K562 (cell line): ENCODE data around the gene TRAPPC12.
A peak's percentile ranks its signal among the peaks of the same experiment; 100 is the strongest.

Source experiments
- MEF2A ChIP-seq: IDR thresholded peaks from 2 replicates; pipeline ENCODE4 v1.6.1; 2011; ENCODE audit warnings: low read depth, mild to moderate bottlenecking, low read length, moderate library complexity; ENCODE audit not compliant: control insufficient read depth
- POLR2A ChIP-seq: fragments of 450-650 bp; conservative IDR thresholded peaks from 2 replicates; pipeline ENCODE4 v1.6.1; 2016
- POLR3A ChIP-seq: IDR thresholded peaks from 2 replicates; pipeline ENCODE4 v1.6.1; 2011; ENCODE audit warnings: borderline replicate concordance, mild to moderate bottlenecking, moderate library complexity; ENCODE audit not compliant: insufficient read length, insufficient read depth; ENCODE audit errors: extremely low read depth
- RFX1 ChIP-seq: fragments of 450-650 bp; IDR thresholded peaks from 2 replicates; pipeline ENCODE4 v1.6.1; 2016; ENCODE audit warnings: mild to moderate bottlenecking, moderate library complexity
- SNIP1 ChIP-seq: fragments of 450-650 bp; IDR thresholded peaks from 2 replicates; pipeline ENCODE4 v1.7.1; 2017; ENCODE audit warnings: low read depth, mild to moderate bottlenecking
- ZBTB1 ChIP-seq: sonication (generic); formaldehyde crosslinking; IDR thresholded peaks from 2 replicates; pipeline ENCODE4 v1.8.1; 2023; ENCODE audit warnings: missing genetic modification reagents, low read depth, mild to moderate bottlenecking, borderline replicate concordance
- ZNF12 ChIP-seq: sonication (generic); formaldehyde crosslinking; IDR thresholded peaks from 2 replicates; pipeline ENCODE4 v1.4.0; 2020; ENCODE audit warnings: mild to moderate bottlenecking, missing genetic modification reagents
- ZNF408 ChIP-seq: fragments of 250-450 bp; sonication (Bioruptor Pico); IDR thresholded peaks from 2 replicates; pipeline ENCODE4 v1.4.0; 2020; ENCODE audit warnings: low read depth, mild to moderate bottlenecking, moderate library complexity
- TF ChIP-seq, protein P1 (sequence below), 3 experiments: IDR thresholded peaks in 2 of 3; conservative IDR thresholded peaks in 1 of 3; 2 replicates each; pipeline ENCODE4 v1.5.1; 2011 to 2012; ENCODE audit warnings: low read length in 3 of 3, mild to moderate bottlenecking in 3 of 3, control low read depth in 2 of 3, improper control_type of control experiment in 1 of 3, inconsistent platforms in 1 of 3, low read depth in 1 of 3, mixed read lengths in 1 of 3, moderate library complexity in 1 of 3; ENCODE audit not compliant: insufficient read depth in 2 of 3
- TF ChIP-seq, protein P2 (sequence below): fragments of 450-650 bp; conservative IDR thresholded peaks from 2 replicates; pipeline ENCODE4 v1.6.1; 2016; ENCODE audit warnings: missing genetic modification characterization, low read depth, mild to moderate bottlenecking, control low read depth, missing compliant biosample characterization
- TF ChIP-seq, protein P3 (sequence below), 2 experiments: IDR thresholded peaks; 2 replicates each; pipeline ENCODE4 v1.6.1; 2012; ENCODE audit warnings: improper control_type of control experiment in 2 of 2, low read depth in 2 of 2, low read length in 2 of 2, borderline replicate concordance in 1 of 2

DNA sequence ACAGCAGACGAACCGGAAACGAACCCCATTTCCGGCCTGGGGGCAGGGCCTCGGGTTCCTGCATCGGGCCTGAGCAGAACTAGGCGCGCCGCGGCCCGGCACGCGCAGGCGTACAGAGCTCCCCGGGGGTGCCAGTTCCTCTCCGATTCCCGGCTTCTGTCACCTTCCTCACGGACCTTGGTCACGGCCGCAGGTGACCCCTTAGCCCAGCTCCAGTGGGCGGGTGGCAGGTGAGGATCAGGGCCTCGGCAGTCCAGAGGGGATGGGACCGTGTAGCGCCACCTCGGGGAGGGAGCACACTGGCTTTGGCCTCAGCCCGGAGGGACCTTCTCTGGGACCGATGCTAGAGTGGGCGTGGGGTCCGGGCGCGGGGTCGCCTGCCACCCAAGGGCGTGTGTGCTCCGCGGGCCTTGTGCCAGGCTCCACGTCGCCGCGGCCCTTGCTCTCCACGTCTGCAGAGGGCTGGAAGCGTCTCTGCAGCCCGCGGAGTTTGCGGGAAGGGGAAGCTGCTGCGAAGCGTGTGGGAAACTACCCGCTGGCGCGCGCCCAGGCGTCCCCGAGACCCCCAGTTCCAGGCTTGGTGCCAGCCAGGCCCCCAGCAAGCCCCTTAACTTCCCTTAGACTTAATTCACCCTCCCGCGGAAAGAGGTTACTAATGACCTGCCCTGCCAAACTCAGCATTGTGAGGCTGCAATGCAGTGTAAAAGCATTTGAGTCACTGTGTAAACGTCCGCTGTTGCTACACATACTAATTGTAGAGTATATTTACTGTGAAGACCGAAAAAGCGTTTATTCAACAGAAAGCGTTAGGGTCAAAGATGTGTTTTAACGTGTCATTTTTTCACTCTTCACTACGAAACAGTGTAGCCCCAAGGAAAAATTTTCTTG is at the start of gene TRAPPC12:
- TF ChIP-seq, protein P1, sequence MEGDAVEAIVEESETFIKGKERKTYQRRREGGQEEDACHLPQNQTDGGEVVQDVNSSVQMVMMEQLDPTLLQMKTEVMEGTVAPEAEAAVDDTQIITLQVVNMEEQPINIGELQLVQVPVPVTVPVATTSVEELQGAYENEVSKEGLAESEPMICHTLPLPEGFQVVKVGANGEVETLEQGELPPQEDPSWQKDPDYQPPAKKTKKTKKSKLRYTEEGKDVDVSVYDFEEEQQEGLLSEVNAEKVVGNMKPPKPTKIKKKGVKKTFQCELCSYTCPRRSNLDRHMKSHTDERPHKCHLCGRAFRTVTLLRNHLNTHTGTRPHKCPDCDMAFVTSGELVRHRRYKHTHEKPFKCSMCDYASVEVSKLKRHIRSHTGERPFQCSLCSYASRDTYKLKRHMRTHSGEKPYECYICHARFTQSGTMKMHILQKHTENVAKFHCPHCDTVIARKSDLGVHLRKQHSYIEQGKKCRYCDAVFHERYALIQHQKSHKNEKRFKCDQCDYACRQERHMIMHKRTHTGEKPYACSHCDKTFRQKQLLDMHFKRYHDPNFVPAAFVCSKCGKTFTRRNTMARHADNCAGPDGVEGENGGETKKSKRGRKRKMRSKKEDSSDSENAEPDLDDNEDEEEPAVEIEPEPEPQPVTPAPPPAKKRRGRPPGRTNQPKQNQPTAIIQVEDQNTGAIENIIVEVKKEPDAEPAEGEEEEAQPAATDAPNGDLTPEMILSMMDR (IDR thresholded peaks at IDR 0.05 in 2 of 3, conservative IDR thresholded peaks at IDR 0.05 in 1 of 3; ENCODE audit: insufficient read depth in 2 of 3, low read depth in 1 of 3, low read length in 3 of 3), result peak; percentile 53 to 67 (median 53)
- TF ChIP-seq SNIP1, result no peak
- peak; percentile 98 for TF ChIP-seq POLR2A
- no peak for TF ChIP-seq MEF2A
- TF ChIP-seq, protein P2, sequence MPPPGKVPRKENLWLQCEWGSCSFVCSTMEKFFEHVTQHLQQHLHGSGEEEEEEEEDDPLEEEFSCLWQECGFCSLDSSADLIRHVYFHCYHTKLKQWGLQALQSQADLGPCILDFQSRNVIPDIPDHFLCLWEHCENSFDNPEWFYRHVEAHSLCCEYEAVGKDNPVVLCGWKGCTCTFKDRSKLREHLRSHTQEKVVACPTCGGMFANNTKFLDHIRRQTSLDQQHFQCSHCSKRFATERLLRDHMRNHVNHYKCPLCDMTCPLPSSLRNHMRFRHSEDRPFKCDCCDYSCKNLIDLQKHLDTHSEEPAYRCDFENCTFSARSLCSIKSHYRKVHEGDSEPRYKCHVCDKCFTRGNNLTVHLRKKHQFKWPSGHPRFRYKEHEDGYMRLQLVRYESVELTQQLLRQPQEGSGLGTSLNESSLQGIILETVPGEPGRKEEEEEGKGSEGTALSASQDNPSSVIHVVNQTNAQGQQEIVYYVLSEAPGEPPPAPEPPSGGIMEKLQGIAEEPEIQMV (tag), result no peak
- TF ChIP-seq POLR3A, result no peak
- no peak for TF ChIP-seq RFX1
- TF ChIP-seq ZBTB1 (CRISPR knock-in tag), result no peak; the same call in 1 of the 2 replicates
- peak; percentile 45; the same call in 1 of the 2 replicates for TF ChIP-seq ZNF12 (CRISPR knock-in tag)
- TF ChIP-seq ZNF408 (CRISPR knock-in tag), result no peak
- TF ChIP-seq, protein P3, sequence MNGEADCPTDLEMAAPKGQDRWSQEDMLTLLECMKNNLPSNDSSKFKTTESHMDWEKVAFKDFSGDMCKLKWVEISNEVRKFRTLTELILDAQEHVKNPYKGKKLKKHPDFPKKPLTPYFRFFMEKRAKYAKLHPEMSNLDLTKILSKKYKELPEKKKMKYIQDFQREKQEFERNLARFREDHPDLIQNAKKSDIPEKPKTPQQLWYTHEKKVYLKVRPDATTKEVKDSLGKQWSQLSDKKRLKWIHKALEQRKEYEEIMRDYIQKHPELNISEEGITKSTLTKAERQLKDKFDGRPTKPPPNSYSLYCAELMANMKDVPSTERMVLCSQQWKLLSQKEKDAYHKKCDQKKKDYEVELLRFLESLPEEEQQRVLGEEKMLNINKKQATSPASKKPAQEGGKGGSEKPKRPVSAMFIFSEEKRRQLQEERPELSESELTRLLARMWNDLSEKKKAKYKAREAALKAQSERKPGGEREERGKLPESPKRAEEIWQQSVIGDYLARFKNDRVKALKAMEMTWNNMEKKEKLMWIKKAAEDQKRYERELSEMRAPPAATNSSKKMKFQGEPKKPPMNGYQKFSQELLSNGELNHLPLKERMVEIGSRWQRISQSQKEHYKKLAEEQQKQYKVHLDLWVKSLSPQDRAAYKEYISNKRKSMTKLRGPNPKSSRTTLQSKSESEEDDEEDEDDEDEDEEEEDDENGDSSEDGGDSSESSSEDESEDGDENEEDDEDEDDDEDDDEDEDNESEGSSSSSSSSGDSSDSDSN (IDR thresholded peaks at IDR 0.05; ENCODE audit: borderline replicate concordance in 1 of 2, low read depth in 2 of 2, low read length in 2 of 2), result peak; percentile 38 to 73; a peak in 3 of 4 replicates
